ENCODE measurements around the gene CTNNA1.

GRCh38 chr5:138946241-138946623 lies 193.0 kb downstream of the CTNNA1 start:
- no peak for TF ChIP-seq POLR2AphosphoS5 (IDR thresholded peaks at IDR 0.05; ENCODE audit: low read depth, low read length)
- TF ChIP-seq POLR2A (IDR thresholded peaks at IDR 0.05; ENCODE audit: low read depth, low read length) = no peak
- TF ChIP-seq TAF1 (IDR thresholded peaks at IDR 0.05; ENCODE audit: borderline replicate concordance, low read depth, low read length) = no peak

Data from GM12892 (cell line).